WTC11 (cell line): Measurements from ENCODE around the gene TMEM269. TPM values are rescaled to one million over a fixed set of nuclear protein-coding genes. Genes with fewer than 3 reads are reported as not detected.

Source experiments
- ATAC-seq: fragments of 200-7000 bp; cut with Tn5 transposase; 2 replicates; pipeline ENCODE4 v1.10.0; 2021; ENCODE audit warnings: mild to moderate bottlenecking, moderate library complexity
- CTCF ChIA-PET: fragments of 300-600 bp; sonication (Branson Sonifier 250); formaldehyde crosslinking; loops from one replicate; lab custom pipeline; 2021; ENCODE audit warnings: antibody characterized with exemption; lab: Charles Lee
- POLR2A ChIA-PET: fragments of 350-600 bp; sonication (Branson Sonifier 250); formaldehyde crosslinking; loops from one replicate; lab custom pipeline; 2021; ENCODE audit warnings: antibody characterized with exemption; lab: Charles Lee
- DNase-seq: peaks from one replicate; pipeline ENCODE4 v3.0.0; 2021; ENCODE audit warnings: low spot score
- H3K27ac Mint-ChIP-seq: 2 replicates; pipeline ENCODE4 v1.8.0; 2021; ENCODE audit warnings: mixed read lengths
- H3K27me3 Mint-ChIP-seq: 2 replicates; pipeline ENCODE4 v1.8.0; 2021; ENCODE audit warnings: low read depth, mild to moderate bottlenecking, moderate library complexity, mixed read lengths
- H3K36me3 Mint-ChIP-seq: 2 replicates; pipeline ENCODE4 v1.8.0; 2021; ENCODE audit warnings: mixed read lengths
- H3K4me1 Mint-ChIP-seq: 2 replicates; pipeline ENCODE4 v1.8.0; 2022; ENCODE audit warnings: mixed read lengths
- H3K4me3 Mint-ChIP-seq: 2 replicates; pipeline ENCODE4 v1.8.0; 2021; ENCODE audit warnings: mild to moderate bottlenecking, moderate library complexity, mixed read lengths
- H3K9me3 Mint-ChIP-seq: 2 replicates; pipeline ENCODE4 v1.8.0; 2021; ENCODE audit warnings: mixed read lengths
- CBFB ChIP-seq: sonication (generic); formaldehyde crosslinking; IDR thresholded peaks from 2 replicates; pipeline ENCODE4 v1.8.1; 2022; ENCODE audit warnings: mild to moderate bottlenecking, low read depth, missing genetic modification reagents
- CTCF ChIP-seq: fragments of 200-600 bp; IDR thresholded peaks from 2 replicates; pipeline ENCODE4 v1.8.0; 2022; ENCODE audit warnings: antibody characterized with exemption
- ELF4 ChIP-seq: sonication (generic); formaldehyde crosslinking; IDR thresholded peaks from 2 replicates; pipeline ENCODE4 v1.8.1; 2022; ENCODE audit warnings: low read depth, mild to moderate bottlenecking, moderate library complexity, missing genetic modification reagents
- EMX1 ChIP-seq: fragments of 250-450 bp; sonication (Bioruptor Pico); IDR thresholded peaks from 2 replicates; pipeline ENCODE4 v1.8.0; 2021; ENCODE audit warnings: mild to moderate bottlenecking
- ERG ChIP-seq: fragments of 250-450 bp; sonication (Bioruptor Pico); IDR thresholded peaks from 2 replicates; pipeline ENCODE4 v1.8.0; 2021; ENCODE audit warnings: mild to moderate bottlenecking
- FOXJ3 ChIP-seq: sonication (generic); formaldehyde crosslinking; IDR thresholded peaks from 2 replicates; pipeline ENCODE4 v1.9.0; 2021; ENCODE audit warnings: missing genetic modification reagents, mild to moderate bottlenecking, borderline replicate concordance
- FOXP1 ChIP-seq: sonication (generic); formaldehyde crosslinking; IDR thresholded peaks from 2 replicates; pipeline ENCODE4 v1.8.0; 2022; ENCODE audit warnings: missing genetic modification reagents, mild to moderate bottlenecking, moderate library complexity, borderline replicate concordance
- IRF2 ChIP-seq: sonication (generic); formaldehyde crosslinking; IDR thresholded peaks from 2 replicates; pipeline ENCODE4 v1.8.0; 2022; ENCODE audit warnings: low read depth, missing genetic modification reagents, borderline replicate concordance
- KAT7 ChIP-seq: sonication (generic); formaldehyde crosslinking; IDR thresholded peaks from 2 replicates; pipeline ENCODE4 v1.8.1; 2023; ENCODE audit warnings: missing genetic modification reagents, mild to moderate bottlenecking, borderline replicate concordance
- MAX ChIP-seq: sonication (generic); formaldehyde crosslinking; IDR thresholded peaks from 2 replicates; pipeline ENCODE4 v1.8.0; 2022; ENCODE audit warnings: mild to moderate bottlenecking, missing genetic modification reagents
- MLX ChIP-seq: sonication (generic); formaldehyde crosslinking; IDR thresholded peaks from 2 replicates; pipeline ENCODE4 v1.8.1; 2023; ENCODE audit warnings: mild to moderate bottlenecking, missing genetic modification reagents, moderate library complexity
- MXD4 ChIP-seq: fragments of 250-450 bp; sonication (Bioruptor Pico); IDR thresholded peaks from 2 replicates; pipeline ENCODE4 v1.8.0; 2021; ENCODE audit warnings: mild to moderate bottlenecking, moderate library complexity, borderline replicate concordance
- MYBL2 ChIP-seq: sonication (generic); formaldehyde crosslinking; IDR thresholded peaks from 2 replicates; pipeline ENCODE4 v1.8.1; 2023; ENCODE audit warnings: mild to moderate bottlenecking, moderate library complexity, missing genetic modification reagents
- NR2C2 ChIP-seq: sonication (generic); formaldehyde crosslinking; IDR thresholded peaks from 2 replicates; pipeline ENCODE4 v1.8.0; 2022; ENCODE audit warnings: mild to moderate bottlenecking, missing genetic modification reagents
- OVOL2 ChIP-seq: fragments of 250-450 bp; sonication (Bioruptor Pico); IDR thresholded peaks from 2 replicates; pipeline ENCODE4 v1.9.0; 2021; ENCODE audit warnings: mild to moderate bottlenecking, borderline replicate concordance
- STAT6 ChIP-seq: sonication (generic); formaldehyde crosslinking; conservative IDR thresholded peaks from 2 replicates; pipeline ENCODE4 v1.8.1; 2023; ENCODE audit warnings: mild to moderate bottlenecking, low read depth, missing genetic modification reagents, moderate library complexity
- TEAD1 ChIP-seq: sonication (generic); formaldehyde crosslinking; IDR thresholded peaks from 2 replicates; pipeline ENCODE4 v1.8.0; 2022; ENCODE audit warnings: mild to moderate bottlenecking, missing genetic modification reagents
- USF2 ChIP-seq: sonication (generic); formaldehyde crosslinking; IDR thresholded peaks from 2 replicates; pipeline ENCODE4 v1.8.1; 2023; ENCODE audit warnings: mild to moderate bottlenecking, missing genetic modification reagents, moderate library complexity
- ZNF396 ChIP-seq: fragments of 250-450 bp; sonication (Bioruptor Pico); IDR thresholded peaks from 2 replicates; pipeline ENCODE4 v1.8.0; 2021; ENCODE audit warnings: mild to moderate bottlenecking, moderate library complexity, borderline replicate concordance
- total RNA-seq: library from RNA; stranded (reverse); gene quantifications from 3 replicates; pipeline ENCODE4 v1.2.3, GENCODE V29; 2021
- TF ChIP-seq, protein P1 (sequence below): sonication (generic); formaldehyde crosslinking; IDR thresholded peaks from 2 replicates; pipeline ENCODE4 v1.8.1; 2023; ENCODE audit warnings: mild to moderate bottlenecking, moderate library complexity, missing genetic modification reagents
- TF ChIP-seq, protein P2 (sequence below): sonication (generic); formaldehyde crosslinking; IDR thresholded peaks from 2 replicates; pipeline ENCODE4 v1.8.1; 2022; ENCODE audit warnings: mild to moderate bottlenecking, moderate library complexity, missing genetic modification reagents

The TMEM269 gene
- total RNA-seq, 1 experiment from 2014 or later, result 0.57 TPM

DNA sequence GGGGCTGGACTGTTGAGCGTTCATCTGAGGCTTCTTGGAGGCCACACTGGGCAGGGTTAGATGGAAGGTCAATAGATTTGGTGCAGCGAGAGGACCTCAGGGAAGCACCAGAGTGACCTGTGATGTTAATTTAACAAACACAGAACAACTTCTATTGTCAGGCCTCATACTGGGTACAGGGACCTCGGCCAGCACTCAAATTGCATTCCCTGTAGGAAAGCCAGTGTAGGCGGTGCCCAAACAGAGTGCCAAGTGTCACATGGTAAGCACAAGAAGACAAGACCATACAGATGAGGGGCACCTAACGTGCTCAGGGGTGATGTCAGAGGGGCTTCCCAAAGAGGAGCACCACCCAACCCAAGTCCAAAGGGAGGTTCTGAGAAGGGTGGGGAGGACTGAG lies 1.3 kb downstream of the TMEM269 start (continued):
- TF ChIP-seq MAX (CRISPR knock-in tag), result no peak
- no peak for TF ChIP-seq MLX
- TF ChIP-seq MYBL2 (CRISPR knock-in tag), result no peak
- TF ChIP-seq, protein P1, sequence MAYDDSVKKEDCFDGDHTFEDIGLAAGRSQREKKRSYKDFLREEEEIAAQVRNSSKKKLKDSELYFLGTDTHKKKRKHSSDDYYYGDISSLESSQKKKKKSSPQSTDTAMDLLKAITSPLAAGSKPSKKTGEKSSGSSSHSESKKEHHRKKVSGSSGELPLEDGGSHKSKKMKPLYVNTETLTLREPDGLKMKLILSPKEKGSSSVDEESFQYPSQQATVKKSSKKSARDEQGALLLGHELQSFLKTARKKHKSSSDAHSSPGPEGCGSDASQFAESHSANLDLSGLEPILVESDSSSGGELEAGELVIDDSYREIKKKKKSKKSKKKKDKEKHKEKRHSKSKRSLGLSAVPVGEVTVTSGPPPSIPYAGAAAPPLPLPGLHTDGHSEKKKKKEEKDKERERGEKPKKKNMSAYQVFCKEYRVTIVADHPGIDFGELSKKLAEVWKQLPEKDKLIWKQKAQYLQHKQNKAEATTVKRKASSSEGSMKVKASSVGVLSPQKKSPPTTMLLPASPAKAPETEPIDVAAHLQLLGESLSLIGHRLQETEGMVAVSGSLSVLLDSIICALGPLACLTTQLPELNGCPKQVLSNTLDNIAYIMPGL (CRISPR knock-in tag), result no peak
- no peak for TF ChIP-seq CBFB (CRISPR knock-in tag)
- no peak for TF ChIP-seq OVOL2 (CRISPR knock-in tag)
- no peak for TF ChIP-seq FOXJ3 (CRISPR knock-in tag)
- no peak for TF ChIP-seq EMX1 (CRISPR knock-in tag)
- no peak for TF ChIP-seq ELF4 (CRISPR knock-in tag)
- TF ChIP-seq TEAD1, result no peak
- no peak for TF ChIP-seq CTCF

DNA sequence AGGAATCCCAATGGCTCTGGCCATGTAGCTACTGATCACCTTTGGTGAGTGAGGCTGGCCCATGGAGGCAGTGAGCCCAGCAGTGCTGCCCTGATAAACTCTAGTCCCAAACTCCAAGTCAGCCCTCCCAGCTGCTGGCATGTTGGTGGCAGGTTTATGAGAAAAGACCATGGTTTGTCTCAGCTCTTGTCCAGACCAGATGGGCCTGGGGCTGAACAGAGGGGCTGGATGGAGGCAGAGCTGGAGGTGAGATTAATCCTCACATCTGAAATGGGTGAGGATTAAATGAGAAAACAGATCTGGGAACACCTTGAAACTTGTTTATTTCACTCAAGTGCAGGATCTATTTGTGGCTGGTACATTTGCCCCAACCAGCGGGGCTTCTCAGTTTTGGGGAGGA lies 3.2 kb downstream of the TMEM269 start:
- ChIA-PET CTCF (interaction anchor here (0.6 kb wide), 1 partner anchor 10 kb away, joined by 4 read pairs; no protein-coding TSS in a partner anchor), POLR2A (interaction anchor here (0.5 kb wide), 1 partner anchor 38 kb away, joined by 3 read pairs; no protein-coding TSS in a partner anchor)
- Mint-ChIP-seq H3K27me3 (no peaks in the 10 kb centered on the region), H3K4me1 (peaks cover 8% of the 10 kb centered on the region), H3K27ac (no peak overlapping the region), H3K9me3 (no peaks in the 10 kb centered on the region), H3K36me3 (no peaks in the 10 kb centered on the region), H3K4me3 (no peak overlapping the region)
- no peak for ATAC-seq
- DNase-seq, result no peak
- TF ChIP-seq, protein P2, sequence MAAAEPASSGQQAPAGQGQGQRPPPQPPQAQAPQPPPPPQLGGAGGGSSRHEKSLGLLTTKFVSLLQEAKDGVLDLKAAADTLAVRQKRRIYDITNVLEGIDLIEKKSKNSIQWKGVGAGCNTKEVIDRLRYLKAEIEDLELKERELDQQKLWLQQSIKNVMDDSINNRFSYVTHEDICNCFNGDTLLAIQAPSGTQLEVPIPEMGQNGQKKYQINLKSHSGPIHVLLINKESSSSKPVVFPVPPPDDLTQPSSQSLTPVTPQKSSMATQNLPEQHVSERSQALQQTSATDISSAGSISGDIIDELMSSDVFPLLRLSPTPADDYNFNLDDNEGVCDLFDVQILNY, result no peak
- TF ChIP-seq IRF2 (CRISPR knock-in tag) (no peak), USF2 (no peak), MYBL2 (CRISPR knock-in tag) (no peak), FOXP1 (CRISPR knock-in tag) (no peak), CTCF (no peak), KAT7 (CRISPR knock-in tag) (no peak), ZNF396 (CRISPR knock-in tag) (no peak), STAT6 (no peak), ERG (no peak), MXD4 (no peak), NR2C2 (CRISPR knock-in tag) (no peak)
